OCI-LY7 (cell line): ENCODE data around the gene BMPR1B. TPM values are rescaled to one million over a fixed set of nuclear protein-coding genes. Genes with fewer than 3 reads are reported as not detected.

Experiments
- BruUV-seq: library from RNA; stranded (reverse); fragments of 400-500 nt; replicated peaks from 2 replicates; lab custom pipeline; 2021; lab: Mats Ljungman, UMichigan
- CTCF ChIA-PET: fragments of 300-600 bp; sonication (Branson Sonifier 250); formaldehyde crosslinking; loops from one replicate; lab custom pipeline; 2022; ENCODE audit warnings: antibody characterized with exemption; ENCODE audit not compliant: unreplicated experiment; lab: Charles Lee
- POLR2A ChIA-PET: fragments of 300-600 bp; sonication (Branson Sonifier 250); formaldehyde crosslinking; loops from one replicate; lab custom pipeline; 2022; ENCODE audit warnings: antibody characterized with exemption; lab: Charles Lee
- DNase-seq: peaks from one replicate; pipeline ENCODE4 v3.0.0-alpha.2; 2015; ENCODE audit warnings: low spot score
- H2AFZ ChIP-seq: fragments of 200-600 bp; sonication (generic), shearing (Covaris generic); 2 replicates; pipeline ENCODE4 v1.6.1; 2014; ENCODE audit warnings: mild to moderate bottlenecking, antibody characterized with exemption, low read length, moderate library complexity
- H3K27ac ChIP-seq: fragments of 200-600 bp; sonication (generic); 2 replicates; pipeline ENCODE4 v1.5.1; 2014; ENCODE audit warnings: mixed run types, low read depth, mild to moderate bottlenecking, moderate library complexity, low read length, inconsistent platforms; ENCODE audit not compliant: poor library complexity, severe bottlenecking
- H3K36me3 ChIP-seq: fragments of 200-600 bp; sonication (generic); 2 replicates; pipeline ENCODE4 v1.6.1; 2014; ENCODE audit warnings: mild to moderate bottlenecking, antibody characterized with exemption, low read length, moderate library complexity, mixed read lengths; ENCODE audit not compliant: insufficient read depth
- H3K4me1 ChIP-seq: fragments of 200-600 bp; sonication (generic); 2 replicates; pipeline ENCODE4 v1.5.1; 2014; ENCODE audit warnings: mild to moderate bottlenecking, low read length; ENCODE audit not compliant: insufficient read depth, poor library complexity, severe bottlenecking
- H3K4me2 ChIP-seq: fragments of 200-600 bp; sonication (generic); 2 replicates; pipeline ENCODE4 v1.6.1; 2014; ENCODE audit warnings: mild to moderate bottlenecking, low read length
- H3K4me3 ChIP-seq: fragments of 200-600 bp; sonication (generic); 2 replicates; pipeline ENCODE4 v1.5.1; 2014; ENCODE audit warnings: mild to moderate bottlenecking, low read depth, low read length; ENCODE audit not compliant: poor library complexity, severe bottlenecking
- H3K79me2 ChIP-seq: fragments of 200-600 bp; sonication (generic); 2 replicates; pipeline ENCODE4 v1.6.1; 2016; ENCODE audit warnings: low read depth, mild to moderate bottlenecking, low read length, moderate library complexity, mixed read lengths; ENCODE audit not compliant: insufficient read depth
- H3K9me2 ChIP-seq: fragments of 200-600 bp; sonication (generic); 2 replicates; pipeline ENCODE4 v1.6.1; 2016; ENCODE audit warnings: mild to moderate bottlenecking, low read length, mixed read lengths; ENCODE audit not compliant: insufficient read depth
- H3K9me3 ChIP-seq: fragments of 200-600 bp; sonication (generic); 2 replicates; pipeline ENCODE4 v1.6.1; 2014; ENCODE audit warnings: mild to moderate bottlenecking, mixed run types, low read length, mixed read lengths
- H4K20me1 ChIP-seq: fragments of 200-600 bp; sonication (generic); 2 replicates; pipeline ENCODE4 v1.6.1; 2014; ENCODE audit warnings: mild to moderate bottlenecking, antibody characterized with exemption, low read length, moderate library complexity, mixed read lengths; ENCODE audit not compliant: insufficient read depth
- CTCF ChIP-seq: fragments of 200-600 bp; sonication (generic); conservative IDR thresholded peaks from 2 replicates; pipeline ENCODE4 v1.5.1; 2014; ENCODE audit warnings: mild to moderate bottlenecking, antibody characterized with exemption, low read length, moderate library complexity, mixed read lengths
- EZH2phosphoT487 ChIP-seq: fragments of 200-600 bp; sonication (generic); IDR thresholded peaks from 2 replicates; pipeline ENCODE4 v1.6.1; 2018; ENCODE audit warnings: low read depth, borderline replicate concordance, mild to moderate bottlenecking, mixed run types, antibody characterized with exemption, low read length, moderate library complexity, mixed read lengths
- intact Hi-C: fragments of 100-400 bp; cut with micrococcal nuclease; formaldehyde crosslinking; loops from one replicate; pipeline ENCODE4 v1.10.0; 2022; ENCODE audit not compliant: unreplicated experiment
- total RNA-seq, 2 experiments: library from RNA; depleted of rRNA in 1 of 2; stranded (reverse); fragments of >200 nt in 1 of 2; shearing (Covaris generic) in 1 of 2; gene quantifications; 2 replicates each; pipeline ENCODE4 v1.2.3, GENCODE V29; 2014 to 2022

Gene BMPR1B
- total RNA-seq, 2 experiments from 2014 or later: not detected

- no peaks in the 10 kb centered on the region for H3K9me3 ChIP-seq
- BruUV-seq: no TSS peak
- POLR2A ChIA-PET: no interaction called here
- H3K27ac ChIP-seq: no peak overlapping the region
- no peaks in the 10 kb centered on the region for H3K4me1 ChIP-seq
- H3K79me2 ChIP-seq: no peaks in the 10 kb centered on the region
- TF ChIP-seq EZH2phosphoT487 (no peak), CTCF (no peak)
- no peaks in the 10 kb centered on the region for H3K9me2 ChIP-seq
- DNase-seq: no peak
- no peaks in the 10 kb centered on the region for H3K36me3 ChIP-seq
- no peak overlapping the region for H2AFZ ChIP-seq
- intact Hi-C loops: no loop called here
- CTCF ChIA-PET: no interaction called here
- no peak overlapping the region for H3K4me3 ChIP-seq
- no peaks in the 10 kb centered on the region for H4K20me1 ChIP-seq
- H3K4me2 ChIP-seq: no peak overlapping the region
Measured at GRCh38 chr4:95045429-95045828, 287.7 kb downstream of the BMPR1B start.

DNA sequence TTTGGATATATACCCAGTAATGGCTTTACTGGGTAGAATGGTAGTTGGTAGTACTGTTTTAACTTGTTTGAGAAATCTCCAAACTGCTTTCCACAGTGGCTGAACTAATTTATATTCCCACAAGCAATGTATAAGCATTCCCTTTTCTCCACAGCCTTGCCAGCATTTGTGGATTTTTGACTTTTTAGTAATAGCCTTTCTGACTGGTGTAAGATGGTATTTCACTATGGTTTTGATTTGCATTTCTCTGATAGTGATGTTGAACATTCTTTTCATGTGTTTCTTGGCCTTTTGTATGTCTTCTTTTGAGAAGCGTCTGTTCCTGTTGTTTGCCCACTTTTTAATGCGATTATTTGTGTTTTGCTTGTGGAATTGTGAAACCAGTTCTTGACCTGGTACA lies 290.5 kb downstream of the BMPR1B start:
- H3K36me3 ChIP-seq: no peaks in the 10 kb centered on the region

More for the DNA sequence above, 290.5 kb downstream of the BMPR1B start:
- POLR2A ChIA-PET: no interaction called here
- no peak overlapping the region for H3K4me3 ChIP-seq
- H3K9me3 ChIP-seq: no peaks in the 10 kb centered on the region
- no peak overlapping the region for H3K4me2 ChIP-seq
- TF ChIP-seq CTCF (no peak), EZH2phosphoT487 (no peak)
- H3K27ac ChIP-seq: no peak overlapping the region
- intact Hi-C loops: no loop called here
- CTCF ChIA-PET: no interaction called here
- no peaks in the 10 kb centered on the region for H3K79me2 ChIP-seq
- no peaks in the 10 kb centered on the region for H3K4me1 ChIP-seq
- H3K9me2 ChIP-seq: no peaks in the 10 kb centered on the region
- H2AFZ ChIP-seq: no peak overlapping the region
- no TSS peak for BruUV-seq
- H4K20me1 ChIP-seq: no peaks in the 10 kb centered on the region
- DNase-seq: no peak
